Measurements from ENCODE around the gene LRTM2.

LRTM2 gene

DNA sequence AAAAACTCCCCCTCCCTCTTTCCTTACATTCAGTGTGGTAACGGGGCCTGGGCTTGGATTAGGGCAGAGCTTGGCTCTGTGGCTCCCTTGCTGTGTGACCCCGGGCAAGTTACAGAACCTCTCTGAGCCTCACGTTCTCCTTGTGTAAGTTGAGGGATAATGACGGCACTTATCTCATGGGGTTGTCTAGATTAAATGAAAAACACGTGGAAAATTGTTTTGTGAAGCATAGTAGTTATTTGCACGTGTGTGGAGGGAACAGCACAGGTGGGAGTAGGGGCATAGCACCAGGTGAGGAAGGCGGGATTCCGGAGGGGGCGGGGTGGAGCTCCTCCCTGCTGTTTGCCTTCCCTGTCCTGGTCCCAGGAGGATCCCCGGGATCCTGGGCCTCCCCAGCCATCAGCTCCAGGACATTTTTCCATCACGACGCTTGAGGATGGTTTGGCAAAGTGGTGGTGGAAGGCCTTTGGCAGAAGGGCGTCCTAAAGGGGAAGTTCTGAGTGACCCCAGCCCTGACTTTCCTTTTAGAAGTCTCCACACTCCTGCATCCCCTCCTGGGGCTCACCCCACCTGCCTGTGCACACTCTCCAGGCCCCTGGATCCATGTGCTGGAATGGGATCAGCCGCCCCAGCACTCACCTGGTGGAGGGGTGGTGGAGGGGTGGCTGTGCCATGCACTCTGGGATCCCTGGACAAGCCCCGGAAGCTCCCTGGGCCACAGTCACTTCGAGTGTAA lies 22.7 kb downstream of the LRTM2 start:
- no peak for DNase-seq

DNA sequence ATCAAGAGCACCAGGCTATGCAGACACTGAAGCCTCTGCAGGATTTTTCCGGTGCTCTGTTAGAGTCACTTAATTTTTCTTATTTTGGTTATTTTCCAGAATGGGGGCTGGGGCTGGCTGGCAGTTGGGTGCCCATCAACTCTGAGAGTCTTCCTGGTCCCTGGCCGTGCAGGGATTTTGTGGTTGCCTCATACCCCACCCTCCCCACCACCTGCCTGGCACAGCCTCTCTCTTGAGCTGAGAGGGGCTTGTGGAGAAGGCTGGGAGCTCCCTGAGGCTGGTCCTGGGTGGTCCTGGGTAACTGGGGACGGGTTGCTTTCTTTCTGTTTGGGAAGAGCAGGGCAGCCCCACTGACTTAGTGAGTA lies 23.3 kb downstream of the LRTM2 start:
- DNase-seq = no peak

DNA sequence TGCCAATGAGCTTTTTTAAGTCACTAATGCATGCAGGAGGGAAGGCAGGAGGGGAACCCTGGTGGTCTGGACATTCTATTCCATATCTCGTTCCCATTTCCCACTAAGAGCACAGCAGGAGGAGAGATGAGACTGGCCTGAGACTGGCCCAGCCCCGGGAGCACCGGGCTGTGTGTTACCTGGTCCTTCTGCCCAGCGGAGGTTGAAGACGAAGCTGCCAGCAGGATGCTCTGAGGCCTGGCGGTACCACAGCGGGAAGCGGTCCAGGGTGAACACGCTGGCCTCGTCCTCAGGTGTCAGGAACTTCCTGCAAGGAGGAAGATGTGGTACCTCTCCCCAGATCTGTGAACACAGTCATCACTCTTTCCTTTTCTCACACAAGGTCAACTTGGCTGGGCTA lies 23.9 kb downstream of the LRTM2 start:
- DNase-seq = no peak

DNA sequence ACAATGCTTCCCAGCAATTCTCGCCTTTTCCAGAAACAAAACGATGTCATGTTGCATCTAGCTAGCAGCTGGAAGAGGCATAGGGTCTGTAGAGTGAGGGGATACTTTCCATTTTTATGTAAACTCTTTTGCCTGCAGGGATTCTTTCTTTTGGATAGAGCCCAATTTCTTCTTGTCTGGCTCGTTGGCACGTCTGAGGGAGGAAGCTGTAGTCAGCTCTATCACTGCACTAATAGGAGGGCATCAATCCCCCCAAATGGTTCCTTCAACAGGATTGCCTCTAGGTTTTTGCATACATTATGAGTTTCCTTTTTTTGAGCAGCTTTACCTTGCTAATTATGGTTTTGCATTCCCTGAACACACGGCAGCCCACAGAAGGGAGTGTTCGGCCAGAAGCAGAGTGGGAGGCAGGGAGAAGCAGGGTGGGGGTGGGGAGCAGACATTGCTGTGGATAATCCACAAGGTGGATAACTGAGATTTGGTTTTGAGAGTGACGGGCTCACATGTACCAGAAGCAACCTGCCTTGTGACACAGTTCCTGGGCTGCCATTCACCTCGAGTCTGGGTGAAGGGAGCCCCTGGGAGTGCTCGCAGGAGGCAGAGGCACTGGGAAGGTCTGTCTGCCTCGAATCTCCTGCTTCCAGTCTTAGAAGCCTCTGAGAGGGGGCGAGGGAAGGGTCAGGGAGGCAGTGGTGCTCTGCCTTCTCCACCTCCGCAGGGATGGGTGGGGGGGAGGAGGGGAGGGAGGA lies 24.5 kb downstream of the LRTM2 start:
- no peak for DNase-seq

DNA sequence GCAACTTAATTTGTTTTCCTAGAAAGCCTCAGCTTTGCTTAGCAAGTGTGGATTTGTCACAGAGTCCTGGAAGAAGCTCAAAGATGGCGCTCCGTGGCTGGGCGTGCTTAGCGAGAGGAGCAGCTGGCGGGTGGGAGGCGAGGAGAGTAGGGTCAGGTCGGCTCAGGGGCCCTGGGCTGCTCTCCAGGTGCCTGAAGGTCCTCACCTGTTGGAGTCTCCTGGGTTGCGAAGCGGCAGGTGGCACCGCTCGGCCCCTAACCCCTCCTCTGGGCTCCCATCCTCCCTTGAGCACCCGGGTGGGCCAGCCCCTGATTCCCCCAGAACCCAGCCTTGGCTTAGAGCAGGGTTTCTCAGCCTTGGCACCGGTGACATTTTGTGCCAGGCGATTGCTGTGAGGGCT lies 25.1 kb downstream of the LRTM2 start:
- DNase-seq = no peak

DNA sequence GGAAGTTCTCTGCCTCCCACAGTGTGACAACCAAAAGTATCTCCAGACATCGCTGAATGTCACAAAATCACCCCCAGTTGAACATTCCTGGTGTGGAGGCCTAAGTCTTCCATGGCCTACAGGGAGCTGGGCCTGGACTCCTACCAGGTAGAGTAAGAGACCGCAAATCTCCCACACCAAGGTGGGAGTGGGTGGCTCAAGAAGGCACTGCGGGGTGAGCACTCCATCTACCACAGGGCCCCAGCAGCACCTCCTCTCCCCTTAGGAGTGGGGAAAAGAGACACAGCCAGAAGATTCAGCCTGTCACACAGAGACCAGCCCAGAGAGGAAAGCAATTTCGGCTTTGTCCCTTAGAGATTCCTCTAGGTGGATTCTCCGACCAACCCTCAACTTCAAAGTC lies 25.5 kb downstream of the LRTM2 start:
- no peak for DNase-seq

DNA sequence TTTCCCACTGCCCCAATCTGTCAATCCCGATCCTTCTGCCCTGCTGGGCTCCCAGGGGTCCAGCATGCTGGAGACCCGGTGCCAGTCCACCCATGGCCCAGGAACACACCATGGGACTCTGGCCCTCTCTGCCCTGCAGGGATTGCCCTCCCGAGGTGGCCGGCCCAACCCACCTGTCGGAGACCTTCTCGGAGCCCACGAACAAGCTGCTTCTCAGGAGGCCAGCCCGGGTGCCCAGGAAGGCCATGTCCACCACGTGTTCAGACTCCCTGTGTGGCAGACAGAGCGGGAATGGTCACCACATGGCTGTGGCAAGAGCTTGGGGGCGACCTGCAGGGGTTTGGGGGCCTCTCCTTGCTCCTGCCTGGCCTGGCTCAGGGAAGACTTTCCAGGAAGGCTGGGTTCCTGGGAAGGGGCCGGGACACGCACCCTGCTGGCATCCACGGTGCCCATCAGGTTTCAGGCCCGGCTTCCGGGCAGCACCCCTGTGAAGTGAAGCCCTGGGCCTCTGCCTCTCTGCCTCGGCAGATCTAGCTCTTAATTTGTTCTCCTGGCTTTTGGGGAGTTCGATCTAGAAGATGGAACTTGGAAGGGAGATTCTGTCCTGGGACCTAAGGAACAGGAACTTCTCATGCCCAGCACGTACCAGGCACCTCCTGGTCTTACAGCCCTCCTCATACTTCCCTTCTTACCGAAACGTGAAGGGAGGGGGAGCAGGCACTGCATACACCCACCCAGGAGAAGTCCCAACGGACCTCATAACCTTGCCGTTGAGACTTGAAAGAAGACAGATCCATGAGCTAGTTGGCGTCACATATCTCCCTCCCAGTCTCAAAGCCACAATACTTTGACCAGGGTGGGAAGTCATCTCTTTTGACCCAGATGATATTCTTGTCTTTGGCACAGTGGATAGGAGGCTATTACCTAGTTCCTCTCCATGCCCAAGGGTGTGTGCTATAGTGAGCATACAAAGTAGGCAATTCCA lies 26.3 kb downstream of the LRTM2 start:
- DNase-seq = no peak

DNA sequence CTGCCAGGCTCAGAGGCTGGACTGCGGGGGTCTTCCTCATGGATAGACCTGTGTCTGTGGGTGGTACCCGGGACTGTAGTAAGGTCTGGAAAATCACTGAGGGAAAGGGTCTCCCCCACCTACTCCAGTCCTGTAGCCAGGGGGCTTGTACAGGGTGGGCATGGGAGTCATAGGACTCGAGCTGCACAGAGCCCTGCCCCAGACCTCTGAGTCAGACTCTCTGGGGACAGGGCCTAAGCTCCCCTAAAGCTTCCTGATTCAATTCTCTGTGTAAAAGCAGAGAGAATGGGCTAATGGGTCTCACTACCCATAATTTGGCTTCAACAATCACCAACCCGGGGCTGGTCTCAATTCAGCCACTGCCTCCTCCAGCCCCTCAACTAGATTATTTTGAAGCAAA lies 27.0 kb downstream of the LRTM2 start:
- DNase-seq = no peak

DNA sequence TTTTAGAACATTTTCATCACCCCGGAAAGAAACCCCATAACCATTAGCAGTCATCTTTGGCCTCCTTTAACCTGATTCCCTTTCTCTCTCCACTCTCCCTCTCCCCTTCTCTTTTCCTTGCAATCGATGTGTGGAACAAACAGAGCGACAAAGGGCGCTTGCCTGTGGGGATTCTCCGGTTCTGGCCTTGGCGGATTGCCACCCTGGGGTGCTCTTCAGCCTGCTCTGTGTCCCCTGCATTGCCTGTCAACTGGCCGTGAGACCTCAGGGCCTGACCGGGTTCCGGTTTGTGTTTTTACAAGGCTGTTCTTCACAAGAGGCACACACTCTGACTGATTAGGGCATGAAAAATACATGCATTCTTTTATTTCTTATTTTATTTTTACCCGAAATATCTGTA lies 27.8 kb downstream of the LRTM2 start:
- no peak for DNase-seq

DNA sequence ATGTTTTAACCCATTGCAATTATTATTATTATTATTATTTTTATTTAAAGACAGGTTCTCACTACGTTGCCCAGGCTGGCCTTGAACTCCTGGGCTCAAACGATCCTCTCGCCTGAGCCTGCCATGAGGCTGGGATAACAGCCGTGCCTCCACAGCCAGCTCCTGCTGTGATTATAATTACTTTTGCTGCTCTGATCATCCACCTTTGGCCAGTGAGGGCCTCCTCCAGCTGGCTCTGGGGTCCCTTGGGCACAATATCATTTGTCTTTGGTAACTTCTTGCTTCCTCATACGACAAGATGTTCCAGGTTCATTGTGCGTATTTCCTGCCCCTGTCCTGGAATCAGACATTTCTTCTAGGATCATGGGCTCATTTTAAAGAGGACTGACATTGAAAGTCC lies 28.4 kb downstream of the LRTM2 start:
- peak in 1 of 14 donors; percentile 24 for DNase-seq

DNA sequence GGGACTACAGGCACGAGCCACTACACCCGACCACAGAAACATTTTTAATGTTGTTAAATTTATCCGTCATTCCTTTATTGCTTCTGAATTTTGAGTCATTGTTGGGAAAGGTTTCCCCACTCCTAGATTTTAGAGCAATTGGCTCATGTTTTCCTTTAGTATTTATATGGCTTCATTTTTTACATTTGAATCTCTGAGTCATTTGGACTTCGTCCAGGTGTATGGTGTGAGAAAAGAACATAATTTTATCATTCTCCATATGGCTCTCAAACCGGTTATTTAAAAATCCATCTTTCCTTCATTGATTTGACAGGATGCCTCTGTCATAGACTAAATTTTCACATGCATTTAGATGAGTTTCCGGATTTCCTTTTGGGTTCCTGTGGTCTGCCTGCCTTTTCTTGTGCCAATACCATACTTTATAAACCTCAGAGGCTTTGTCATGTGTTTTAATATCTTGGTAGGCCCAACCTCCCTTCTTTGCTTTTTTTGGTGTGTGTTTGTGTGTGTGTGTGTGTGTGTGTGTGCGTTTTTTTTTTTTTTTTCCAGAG lies 30.9 kb downstream of the LRTM2 start:
- DNase-seq = no peak

DNA sequence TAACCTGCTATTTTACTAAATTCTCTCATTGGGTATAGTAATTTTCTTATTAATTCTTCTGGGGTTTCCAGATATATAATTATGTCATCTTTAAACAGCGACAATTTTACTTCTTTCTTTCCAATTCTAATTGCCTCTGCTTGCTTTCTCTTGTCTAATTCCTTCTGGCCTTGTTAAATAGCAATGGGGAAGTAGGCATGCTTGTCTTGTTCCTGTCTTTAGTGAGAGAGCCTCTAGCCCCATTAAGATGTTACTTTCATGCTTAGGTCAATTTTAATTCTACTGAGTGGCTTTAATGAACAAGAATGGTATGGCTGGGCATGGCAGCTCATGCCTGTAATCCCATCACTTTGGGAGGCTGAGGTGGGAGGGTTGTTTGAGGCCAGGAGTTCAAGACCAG lies 31.7 kb downstream of the LRTM2 start:
- no peak for DNase-seq

DNA sequence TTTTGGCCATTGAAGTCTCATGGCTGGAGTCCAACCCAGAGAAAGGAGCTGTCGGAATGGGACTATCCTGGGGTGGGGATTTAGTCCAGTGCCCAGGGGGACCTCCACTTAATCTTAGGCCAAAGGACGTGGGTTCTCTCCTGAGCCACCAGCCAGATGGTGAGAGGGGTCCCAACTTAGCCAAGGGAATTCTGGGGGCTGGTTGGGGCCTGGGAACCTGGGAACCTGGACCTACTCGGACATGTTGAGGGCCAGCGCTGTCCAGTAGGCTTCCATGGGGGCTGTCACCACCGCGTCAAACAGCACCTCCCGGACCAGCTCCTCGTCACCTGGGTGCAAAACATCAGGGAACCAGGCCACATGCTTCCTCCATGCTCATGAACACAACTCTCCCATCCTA lies 33.4 kb downstream of the LRTM2 start:
- DNase-seq = no peak

DNA sequence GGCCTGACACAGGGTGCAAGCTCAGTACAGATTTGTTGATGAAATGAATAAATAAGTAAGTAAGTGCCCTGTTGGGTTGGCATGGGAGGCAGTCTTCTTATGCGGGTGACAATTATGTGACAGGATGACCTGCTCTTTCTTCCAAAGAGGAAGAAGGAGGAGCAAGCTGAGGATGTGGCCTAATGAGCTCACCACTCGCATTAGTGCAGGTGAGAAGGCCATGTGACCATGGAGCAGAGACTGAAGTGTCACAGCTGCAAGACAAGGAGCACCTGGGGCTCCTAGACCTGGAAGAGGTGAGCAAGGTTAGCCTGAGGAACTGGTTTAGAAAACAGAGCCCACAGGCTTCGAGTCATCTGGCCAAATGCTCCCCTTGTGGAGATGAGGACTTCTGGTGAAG lies 34.9 kb downstream of the LRTM2 start:
- DNase-seq = no peak

DNA sequence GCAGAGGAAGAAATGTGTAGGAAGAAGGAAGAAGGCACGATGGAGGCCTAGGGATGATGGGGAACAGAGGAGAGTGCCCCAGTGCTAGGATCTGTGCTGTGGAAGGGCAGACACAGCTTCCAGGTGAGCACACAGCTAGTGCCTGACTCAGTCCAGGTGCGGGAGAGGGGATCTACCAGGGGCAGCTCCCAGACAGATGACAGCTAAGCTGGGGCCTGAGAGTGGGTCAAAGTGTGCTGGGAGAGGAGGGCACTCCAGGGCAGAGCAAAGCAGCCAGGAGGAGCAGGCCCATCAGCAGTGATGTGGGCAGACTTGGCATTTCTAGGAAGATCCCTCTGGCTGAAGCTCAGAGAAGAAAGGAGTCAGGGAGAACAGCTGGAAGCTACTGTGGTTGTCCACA lies 36.7 kb downstream of the LRTM2 start:
- no peak for DNase-seq

DNA sequence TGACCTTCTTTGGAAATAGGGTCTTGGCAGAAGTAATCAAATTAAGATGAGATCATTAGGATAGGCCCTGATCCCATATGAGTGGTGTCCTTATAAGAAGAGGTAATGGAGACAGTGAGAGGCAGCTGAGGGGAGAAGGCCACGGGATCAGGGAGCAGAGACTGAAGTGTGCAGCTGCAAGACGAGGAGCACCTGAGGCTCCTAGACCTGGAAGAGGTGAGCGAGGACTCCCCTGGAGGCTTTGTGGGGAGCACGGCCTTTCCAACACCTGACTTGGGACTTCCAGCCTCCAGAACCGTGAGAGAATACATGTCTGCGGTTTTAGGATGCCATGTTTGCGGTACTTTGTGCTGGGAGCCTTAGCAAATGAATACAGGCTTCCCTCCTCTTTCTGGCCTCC lies 37.5 kb downstream of the LRTM2 start:
- no peak for DNase-seq

DNA sequence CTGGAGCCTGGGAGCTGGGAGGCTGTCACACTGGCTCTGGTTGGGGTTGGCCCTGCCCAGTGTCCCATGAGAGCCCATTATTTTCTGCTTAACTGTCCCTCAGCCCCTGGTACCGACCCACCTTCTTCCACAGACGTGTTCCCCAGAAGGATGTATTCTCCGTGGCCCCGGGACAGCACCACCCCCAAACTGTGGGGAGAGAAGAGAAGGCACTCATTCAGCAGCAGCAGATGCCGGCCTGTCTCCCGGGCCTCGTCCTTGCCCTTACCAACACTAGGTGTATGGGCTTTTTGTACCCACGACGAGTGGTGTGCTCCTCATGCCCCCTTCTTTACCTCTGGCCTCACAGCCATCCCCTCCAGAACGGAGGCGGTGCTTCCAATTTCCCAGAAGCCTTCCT lies 38.1 kb downstream of the LRTM2 start:
- no peak for DNase-seq

DNA sequence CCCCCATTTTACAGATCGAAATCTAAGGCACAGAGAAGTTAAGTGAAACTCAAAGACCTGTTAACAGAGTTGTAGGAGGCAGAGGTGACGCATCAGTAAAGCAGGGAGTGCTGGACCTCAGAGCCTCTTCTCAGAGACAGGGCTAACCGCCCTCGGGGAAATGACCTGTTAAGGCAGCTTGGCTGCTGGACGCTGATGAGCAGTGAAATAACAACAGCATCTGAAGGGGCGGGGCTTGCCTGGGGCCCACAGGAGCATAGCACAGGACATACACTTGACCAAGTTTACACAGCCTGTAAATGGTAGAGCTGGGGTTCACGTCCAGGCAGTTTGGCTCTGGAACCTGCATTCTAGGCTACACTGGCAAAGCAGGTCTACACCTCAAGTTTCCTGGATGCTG lies 39.3 kb downstream of the LRTM2 start:
- DNase-seq = no peak

DNA sequence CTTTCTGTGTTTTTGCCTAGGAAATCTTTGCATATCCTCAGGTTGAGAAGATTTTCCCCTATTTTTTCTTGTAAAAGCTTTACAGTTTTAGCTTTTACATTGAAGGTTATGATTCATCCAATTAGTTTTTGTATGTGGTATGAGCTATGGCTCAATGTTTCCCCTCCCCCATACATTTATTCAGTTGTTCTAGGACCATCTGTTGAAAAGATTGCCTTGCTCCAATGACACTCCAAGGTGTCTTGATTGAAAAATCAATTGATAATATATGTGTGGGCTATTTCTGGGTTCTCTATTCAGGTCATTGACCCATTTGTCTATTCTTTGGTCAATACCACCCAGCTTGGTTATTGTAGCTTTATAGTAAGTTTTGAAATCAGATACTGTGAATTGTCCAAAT lies 42.6 kb downstream of the LRTM2 start:
- no peak for DNase-seq

DNA sequence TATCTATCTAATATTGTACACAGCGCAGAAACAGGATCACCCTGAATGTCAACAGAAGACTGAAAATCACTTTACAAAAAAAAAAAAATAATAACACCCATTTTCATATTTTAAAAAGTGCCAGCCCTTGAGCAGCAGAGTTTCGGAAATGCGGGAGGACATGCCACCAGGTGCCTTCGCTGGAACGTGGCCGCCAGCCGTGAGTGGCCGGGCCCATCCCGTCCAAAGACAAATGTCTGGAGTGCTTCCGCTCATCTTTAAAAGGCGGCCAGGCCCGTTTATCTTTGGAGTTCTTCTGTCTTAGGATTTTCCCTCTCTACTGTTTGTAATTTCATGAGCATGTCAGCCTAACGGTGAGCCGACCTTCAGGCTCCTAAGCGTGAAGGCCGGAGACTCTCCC lies 43.5 kb downstream of the LRTM2 start:
- no peak for DNase-seq

DNA sequence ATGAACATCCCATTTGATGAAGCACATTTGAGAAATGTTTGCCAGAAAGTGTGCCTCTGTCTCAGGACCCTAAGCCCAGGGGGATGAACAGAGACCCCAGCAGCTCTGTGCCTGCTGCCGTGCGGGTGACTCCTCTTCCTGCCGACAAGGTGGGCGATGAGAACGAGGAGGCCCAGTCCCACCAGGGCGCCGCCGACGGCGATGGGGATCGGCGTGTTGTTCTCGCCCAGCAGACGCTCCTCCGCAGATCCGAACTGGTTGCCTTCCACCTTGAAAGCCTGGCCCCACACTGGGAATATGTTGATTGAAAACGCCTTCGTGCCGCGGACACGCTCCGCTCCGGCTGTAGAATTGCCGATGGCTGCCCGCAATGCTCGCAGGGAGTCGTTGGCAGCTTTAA lies 44.1 kb downstream of the LRTM2 start:
- DNase-seq = no peak

DNA sequence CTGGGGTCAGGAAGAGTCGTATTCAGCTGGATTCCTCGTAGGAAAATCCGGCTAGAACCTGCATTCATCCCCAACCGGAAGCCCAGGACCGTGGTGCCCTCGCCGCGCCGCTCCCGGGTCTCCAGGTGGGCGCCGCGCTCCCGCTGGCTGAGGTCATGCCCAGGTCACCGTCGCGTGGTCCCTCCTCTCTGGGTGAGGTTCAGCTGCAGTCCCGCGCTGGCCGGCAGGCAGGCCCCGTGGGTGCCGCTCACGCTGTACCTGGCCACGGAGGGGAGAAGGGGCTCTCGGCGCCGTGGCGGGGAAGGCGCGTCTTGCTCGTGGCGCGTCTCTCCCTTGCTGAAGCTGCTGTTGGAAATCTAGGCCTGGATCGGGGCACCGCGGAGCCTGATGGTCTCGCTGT lies 44.5 kb downstream of the LRTM2 start:
- no peak for DNase-seq

DNA sequence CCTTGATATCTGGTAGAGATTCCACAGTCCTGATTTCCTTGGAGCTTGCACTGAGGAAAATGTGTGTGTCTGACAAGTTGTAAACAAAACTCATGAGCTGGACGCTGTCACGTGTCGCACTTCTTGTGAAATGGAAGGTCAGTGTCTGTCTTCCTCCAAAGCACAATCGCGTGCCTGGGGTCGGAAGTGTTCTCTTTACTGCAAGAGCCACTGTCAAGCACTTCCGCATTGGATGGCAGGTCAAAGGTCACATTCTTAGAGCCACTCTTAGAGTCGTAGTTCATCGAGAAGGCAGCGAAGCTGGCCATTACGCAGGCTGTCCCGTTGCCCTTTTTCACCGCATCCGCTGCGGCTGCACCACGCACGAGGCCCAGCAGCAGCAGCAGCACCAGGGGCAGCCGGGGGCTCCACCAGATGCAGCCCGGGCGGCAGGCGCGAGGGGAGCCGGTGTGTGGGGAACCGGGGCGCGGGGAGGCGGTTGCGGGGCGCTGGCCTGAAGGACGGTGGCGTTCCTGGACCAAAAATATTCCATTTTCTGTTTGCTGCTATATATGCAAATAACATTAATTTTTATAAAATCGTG lies 45.0 kb downstream of the LRTM2 start:
- DNase-seq = no peak

All from C1 segment of cervical spinal cord (tissue), 14 donors.